Hypothalamus (tissue), 51 donors: ENCODE data around the gene MCAT.

ENCODE experiments used
- DNase-seq, 51 donors: peaks; one replicate each; lab custom pipeline; 2025; lab: John Stamatoyannopoulos, UW

Gene MCAT

DNA sequence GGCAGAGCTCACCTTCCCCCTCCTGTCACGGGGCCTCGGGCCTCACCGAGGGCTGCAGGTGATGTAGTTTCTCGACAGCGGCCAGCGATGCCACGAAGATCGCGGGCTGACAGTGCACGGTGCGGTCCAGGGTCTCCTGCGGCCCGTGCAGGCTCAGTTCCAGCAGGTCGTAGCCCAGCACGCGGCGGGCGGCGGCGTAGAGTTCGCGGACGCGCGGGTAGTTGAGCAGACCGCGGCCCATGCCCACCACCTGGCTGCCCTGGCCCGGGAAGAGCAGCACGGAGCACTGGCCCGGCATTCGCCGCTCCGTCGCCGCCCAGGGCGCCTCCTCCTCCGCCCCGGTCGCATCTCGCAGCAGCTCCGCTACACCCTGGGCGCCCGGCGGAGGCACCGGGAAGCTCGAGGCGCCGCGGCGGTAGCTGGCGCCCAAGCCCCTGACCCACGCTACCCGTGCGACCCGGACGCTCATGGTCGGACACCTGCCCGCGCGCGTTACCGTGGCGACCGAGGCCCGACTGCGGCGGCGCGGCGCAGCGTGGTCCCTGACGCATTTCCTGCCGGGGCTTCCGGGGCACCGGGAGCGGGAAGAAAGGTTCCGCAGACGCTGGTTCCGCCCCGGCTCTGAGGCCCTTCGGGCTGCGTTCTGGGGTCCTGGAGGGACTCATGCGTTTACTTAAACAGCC lies at the start of gene MCAT:
MCAT (minus strand) TSS at position 519 of the 683 bp plus-strand sequence; CDS start at position 469, 50 bp downstream.
- DNase-seq: peak; percentile 21 to 92 (median 78)

DNA sequence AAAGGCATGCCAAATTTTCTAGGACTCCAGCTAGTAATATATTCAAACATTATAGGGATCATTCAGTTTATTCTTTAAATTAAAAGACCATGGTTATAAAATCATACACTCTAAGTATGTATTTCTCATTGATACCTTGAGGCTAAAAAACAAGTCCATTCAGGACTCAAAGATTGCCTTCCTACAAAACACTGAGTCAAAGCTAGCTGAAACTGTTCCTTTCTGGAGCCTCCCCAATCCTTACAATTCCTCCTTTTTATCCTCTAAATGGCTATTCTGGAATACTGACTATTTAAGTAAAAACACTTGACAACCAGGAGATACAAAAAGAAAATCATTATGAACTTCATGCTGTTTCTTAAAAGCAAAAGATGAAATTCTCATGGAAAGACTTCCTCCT lies 48.6 kb upstream of the MCAT start:
- no peak for DNase-seq

- DNase-seq: no peak
Observed at GRCh38 chr22:43188829-43189545, 45.8 kb upstream of the MCAT start.

GRCh38 chr22:43187171-43188099 lies 44.2 kb upstream of the MCAT start:
- DNase-seq: peak; percentile 59 to 95 (median 89)

GRCh38 chr22:43186272-43187170 lies 43.3 kb upstream of the MCAT start, which contains the start of gene TTLL12:
TTLL12 (minus strand) TSS chr22:43187134; CDS start chr22:43187069, 65 bp downstream.
- peak in 35 of 51 donors; percentile 5 to 68 (median 49) for DNase-seq

GRCh38 chr22:43185860-43186261 lies 42.7 kb upstream of the MCAT start:
- peak in 17 of 51 donors; percentile 4 to 43 (median 14) for DNase-seq

GRCh38 chr22:43183496-43184277 lies 40.5 kb upstream of the MCAT start:
- DNase-seq: no peak

DNA sequence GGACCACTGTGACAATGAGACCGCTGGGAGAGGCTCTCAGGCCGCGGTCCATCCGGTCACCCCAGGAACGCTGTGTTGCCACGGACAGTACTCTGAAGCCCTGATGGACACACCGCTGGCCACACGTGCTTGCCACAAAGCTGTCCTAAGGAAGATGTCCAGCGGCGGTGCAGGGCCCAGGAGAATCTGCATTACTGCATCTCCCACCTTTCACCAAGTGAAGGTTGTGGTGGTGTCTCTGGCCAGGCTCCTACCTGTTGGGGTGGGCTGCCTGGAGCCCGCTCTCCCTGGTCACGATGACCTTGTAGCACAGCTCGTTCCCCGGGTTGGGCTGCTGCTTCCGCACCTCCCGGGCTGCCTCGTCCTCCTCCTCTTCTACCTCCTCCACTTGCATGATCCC lies 39.5 kb upstream of the MCAT start:
- DNase-seq: no peak

DNA sequence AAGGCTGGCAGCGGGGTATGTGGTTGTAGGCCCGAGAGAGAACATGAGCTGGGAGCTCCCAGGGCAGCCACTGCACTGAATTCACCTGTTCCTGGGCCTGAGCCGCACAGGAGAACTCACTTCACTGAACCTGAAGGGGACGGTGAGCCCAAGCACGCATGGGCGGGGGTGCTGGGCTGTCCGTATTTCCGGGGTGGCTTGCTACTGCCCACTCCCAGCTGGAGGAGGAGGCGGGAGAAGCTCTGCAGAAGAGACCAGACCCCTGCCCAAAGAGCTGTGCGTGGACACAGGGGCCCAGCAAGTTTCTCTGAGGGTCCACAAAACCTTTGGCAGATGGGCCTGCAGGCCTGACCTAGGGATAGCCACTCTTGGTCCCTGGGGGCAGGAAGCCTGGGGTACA lies 38.9 kb upstream of the MCAT start:
- DNase-seq: no peak

GRCh38 chr22:43181321-43182076 lies 38.3 kb upstream of the MCAT start:
- DNase-seq: no peak

DNA sequence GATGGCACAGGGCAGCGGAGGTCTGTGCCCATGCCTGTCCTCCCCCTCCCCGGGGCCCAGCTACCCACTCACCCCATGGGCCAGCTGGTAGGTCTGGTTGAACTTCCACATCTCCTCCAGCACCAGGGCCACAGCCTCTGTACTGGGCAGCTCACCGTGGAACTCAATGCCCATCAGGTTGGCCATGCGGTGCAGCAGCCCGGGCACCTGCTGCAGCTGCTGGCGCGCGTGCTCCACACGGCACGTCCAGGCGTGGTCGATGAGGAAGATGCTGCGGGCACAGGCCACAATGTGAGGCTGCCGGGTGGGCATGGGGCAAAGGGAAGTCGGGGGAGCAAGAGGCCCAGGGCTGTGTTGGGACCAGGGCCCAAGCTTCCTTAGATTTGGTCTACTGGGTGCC lies 37.5 kb upstream of the MCAT start:
- DNase-seq: no peak

DNA sequence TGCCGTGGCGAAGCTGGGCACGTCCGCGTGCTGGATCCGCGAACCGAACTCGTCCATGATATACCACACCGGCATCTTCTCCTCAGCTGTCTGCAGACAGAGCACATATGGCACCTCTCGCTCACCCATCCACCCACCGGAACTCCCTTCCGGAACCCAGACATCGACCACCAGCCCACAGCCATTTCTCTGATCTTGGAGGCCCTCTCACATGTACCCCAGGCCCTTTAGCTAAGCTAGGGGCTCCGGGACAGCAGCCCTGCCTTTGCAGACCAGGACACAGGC lies 36.7 kb upstream of the MCAT start:
- DNase-seq: no peak

DNA sequence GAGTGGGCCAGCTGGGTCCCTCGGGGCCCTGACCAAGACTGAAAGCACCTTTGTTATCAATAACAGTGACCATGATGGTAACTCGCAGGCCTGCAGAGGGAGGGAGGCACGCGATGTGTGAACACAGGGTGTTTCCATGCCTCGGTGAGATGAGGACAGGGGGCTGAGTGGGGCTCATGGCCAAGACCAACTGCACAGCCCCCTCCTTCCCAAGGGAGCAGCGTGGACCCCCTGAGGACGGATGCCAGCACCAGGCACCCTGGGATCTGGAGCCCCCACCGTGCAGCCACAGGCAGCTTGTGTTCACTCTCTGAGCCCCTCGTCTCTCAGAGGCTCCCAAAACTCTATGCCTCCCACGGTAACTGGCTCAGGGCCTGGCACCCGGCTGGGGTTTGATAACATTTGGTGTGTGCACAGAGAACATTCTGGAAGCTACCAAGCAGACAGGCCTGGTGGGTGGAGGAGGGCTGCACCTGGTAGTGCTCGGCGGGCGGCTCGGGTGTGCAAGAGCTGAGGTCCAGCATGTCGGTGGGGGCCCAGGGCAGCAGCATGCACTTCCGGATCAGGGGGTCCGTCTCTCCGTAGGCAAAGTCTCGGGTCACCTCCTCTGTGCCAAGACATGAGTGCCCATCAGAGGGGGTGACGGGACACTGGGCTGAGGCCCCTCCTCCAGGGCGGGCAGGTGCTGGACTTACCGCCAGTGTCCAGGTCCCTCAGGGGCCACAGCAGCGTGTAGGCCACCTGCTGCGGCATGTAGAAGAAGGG lies 36.1 kb upstream of the MCAT start:
- DNase-seq: no peak

- no peak for DNase-seq
Observed at GRCh38 chr22:43177479-43177878, 34.3 kb upstream of the MCAT start.

- no peak for DNase-seq
Observed at GRCh38 chr22:43176090-43176489, 32.9 kb upstream of the MCAT start.

DNA sequence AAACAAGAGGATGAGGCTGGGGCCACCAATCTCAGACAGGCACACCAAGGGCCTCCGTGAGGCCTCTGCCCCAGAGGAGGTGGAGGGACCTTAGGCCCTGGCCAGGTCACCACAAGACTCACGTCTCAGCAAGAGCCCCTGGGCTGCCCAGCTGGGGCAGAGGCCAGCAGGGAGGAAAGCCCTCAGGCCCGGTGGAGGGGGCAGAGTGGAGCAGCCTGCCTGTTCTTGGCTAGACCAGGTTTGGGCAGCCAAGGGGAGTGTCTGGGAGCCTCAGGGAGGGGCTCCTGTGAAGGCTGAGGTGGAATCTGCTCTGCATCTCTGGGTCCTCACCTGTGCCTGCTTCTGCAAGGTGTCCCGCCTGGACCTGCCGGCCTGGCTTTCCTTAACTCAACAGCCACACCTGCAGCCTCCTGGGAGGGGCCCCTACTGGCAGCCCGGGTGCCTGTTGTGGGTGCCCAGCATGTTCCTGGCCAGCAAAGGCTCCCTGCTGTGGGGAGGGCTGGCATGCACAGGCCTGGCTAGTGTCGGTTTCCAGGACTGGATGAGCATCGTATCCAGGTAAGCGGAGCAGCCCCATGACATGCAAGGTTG lies 31.8 kb upstream of the MCAT start:
- DNase-seq: no peak

DNA sequence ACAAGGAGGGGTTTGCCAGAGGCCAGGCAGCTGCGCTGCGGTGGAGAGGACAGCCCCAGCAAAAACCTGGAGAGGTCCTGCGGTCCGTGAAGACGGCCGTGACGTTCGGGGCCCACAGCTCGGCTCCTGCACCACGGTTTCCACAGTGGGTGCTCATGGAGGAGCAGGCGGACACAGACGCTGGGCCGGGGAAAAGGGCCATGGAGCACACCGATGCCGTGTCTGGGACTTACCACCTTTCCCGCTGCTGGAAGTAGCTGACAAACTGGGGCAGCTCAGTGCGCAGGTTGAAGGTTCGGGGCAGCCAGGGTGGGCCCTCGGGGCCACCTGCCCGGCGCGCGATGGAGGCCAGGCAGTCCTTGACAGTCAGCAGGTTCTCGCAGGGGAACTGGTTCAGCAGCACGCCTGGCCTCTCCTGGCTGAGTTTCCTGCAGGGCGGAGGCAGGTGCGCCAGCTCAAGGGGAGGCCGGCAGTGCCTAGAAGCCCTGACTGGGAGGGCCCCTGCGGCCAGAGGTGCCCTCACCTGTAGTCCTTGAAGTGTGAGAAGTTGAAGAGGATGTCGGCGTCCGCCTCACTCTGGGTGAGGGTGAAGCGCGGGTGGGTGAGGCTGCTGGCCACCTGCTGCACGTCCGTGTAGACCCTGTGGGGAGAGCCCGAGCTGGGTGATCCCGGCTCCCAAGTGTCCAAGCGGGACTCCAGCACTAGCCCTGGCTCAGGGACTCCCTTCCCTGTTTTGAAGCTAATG lies 30.9 kb upstream of the MCAT start:
- DNase-seq: no peak
